A204.1 (cell line): ENCODE results near the gene ACSL6.

Experiments used
- FAIRE-seq: peaks from 2 replicates; lab custom pipeline; 2012; peaks lifted over from hg19 to GRCh38; lab: Jason Lieb, UNC

ACSL6 gene

GRCh38 chr5:131977212-131977604 lies 34.2 kb downstream of the ACSL6 start:
- FAIRE-seq: no peak

GRCh38 chr5:131976414-131977211 lies 34.8 kb downstream of the ACSL6 start:
- no peak for FAIRE-seq

- FAIRE-seq: no peak
These were observed 36.3 kb downstream of the ACSL6 start for GRCh38 chr5:131974956-131975726.

GRCh38 chr5:131974622-131974955 lies 36.9 kb downstream of the ACSL6 start:
- FAIRE-seq: no peak

GRCh38 chr5:131974016-131974415 lies 37.4 kb downstream of the ACSL6 start:
- FAIRE-seq: no peak

- no peak for FAIRE-seq
These were observed 38.3 kb downstream of the ACSL6 start for GRCh38 chr5:131973089-131973712.

GRCh38 chr5:131968396-131968954 lies 43.0 kb downstream of the ACSL6 start:
- no peak for FAIRE-seq

GRCh38 chr5:131966551-131966950 lies 44.9 kb downstream of the ACSL6 start:
- FAIRE-seq: no peak

GRCh38 chr5:131965826-131966415 lies 45.5 kb downstream of the ACSL6 start:
- no peak for FAIRE-seq

- FAIRE-seq: no peak
These were observed 51.6 kb downstream of the ACSL6 start for GRCh38 chr5:131959906-131960305.

GRCh38 chr5:131959136-131959535 lies 52.3 kb downstream of the ACSL6 start:
- FAIRE-seq: no peak

- FAIRE-seq: no peak
These were observed 53.6 kb downstream of the ACSL6 start for GRCh38 chr5:131957721-131958441.

GRCh38 chr5:131953969-131954368 lies 57.5 kb downstream of the ACSL6 start:
- no peak for FAIRE-seq

- no peak for FAIRE-seq
These were observed 59.1 kb downstream of the ACSL6 start for GRCh38 chr5:131952301-131952857.

- FAIRE-seq: no peak
These were observed 60.8 kb downstream of the ACSL6 start for GRCh38 chr5:131950706-131951105.

- no peak for FAIRE-seq
These were observed 64.0 kb downstream of the ACSL6 start for GRCh38 chr5:131947445-131947844.

- FAIRE-seq: no peak
These were observed 65.8 kb downstream of the ACSL6 start, which contains the start of gene MEIKIN for GRCh38 chr5:131945551-131946168. Gene MEIKIN, minus strand, starts transcription at chr5:131945663. Its CDS starts 158 bp downstream, at chr5:131945505.

GRCh38 chr5:131944702-131945550 lies 66.5 kb downstream of the ACSL6 start:
- no peak for FAIRE-seq

GRCh38 chr5:131943916-131944315 lies 67.5 kb downstream of the ACSL6 start:
- no peak for FAIRE-seq

- no peak for FAIRE-seq
These were observed 69.4 kb downstream of the ACSL6 start for GRCh38 chr5:131942016-131942415.
